NCI-H82 treated with DMSO at 0.1 percent for 48 hours (cell line): ENCODE results near the gene PODXL.

ENCODE experiments used
- DNase-seq: peaks from one replicate; lab custom pipeline; 2025; ENCODE audit not compliant: unreplicated experiment; lab: John Stamatoyannopoulos, UW

Gene PODXL

DNA sequence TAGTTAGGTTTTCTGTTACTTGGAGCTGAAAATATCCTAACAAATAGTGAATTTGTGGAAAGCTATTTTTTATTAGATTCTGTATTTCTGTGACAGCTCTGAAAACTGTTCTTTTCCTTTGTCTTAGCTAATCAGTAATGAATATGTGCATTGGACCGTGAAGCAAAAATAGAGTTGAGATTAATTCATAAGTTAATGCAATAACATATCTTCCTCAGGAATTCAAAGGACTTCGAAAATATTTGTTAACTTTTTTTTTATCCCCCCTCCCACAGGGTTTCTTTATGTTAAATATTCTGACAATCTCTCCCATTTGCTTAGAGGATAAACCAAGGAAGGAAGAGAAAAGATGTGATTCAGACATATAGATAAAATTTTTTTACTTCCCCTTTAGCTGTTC lies 101.4 kb downstream of the PODXL start:
- DNase-seq: no peak

DNA sequence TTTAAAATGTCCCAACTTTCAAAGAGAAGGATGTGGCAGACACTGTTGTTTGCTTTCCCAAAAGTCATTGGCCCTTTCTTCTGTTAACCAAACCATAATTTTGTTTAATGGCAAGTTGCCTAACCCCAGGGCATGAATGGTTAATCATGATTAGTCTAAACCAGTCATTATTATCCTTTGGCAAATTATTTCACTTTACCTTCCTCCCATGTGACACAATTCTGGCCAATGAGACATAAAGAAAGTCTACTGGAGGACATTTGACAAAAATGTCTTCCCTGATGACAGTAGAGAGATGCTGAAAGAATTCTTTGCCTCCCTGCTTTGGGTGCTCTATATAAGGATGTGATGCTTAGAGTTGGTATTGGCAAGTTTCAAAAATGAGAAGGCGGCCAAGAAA lies 101.9 kb downstream of the PODXL start:
- DNase-seq: no peak
